PC-3 (cell line): Measurements from ENCODE around the gene RNASET2.

ENCODE experiments used
- EZH2 ChIP-seq: fragments of 300-600 bp; sonication (generic); IDR thresholded peaks from one replicate; pipeline ENCODE4 v1.6.1; 2017; ENCODE audit warnings: antibody characterized with exemption, mild to moderate bottlenecking, low read length; ENCODE audit not compliant: unreplicated experiment
- EZH2phosphoT487 ChIP-seq: fragments of 300-600 bp; sonication (generic); IDR thresholded peaks from 2 replicates; pipeline ENCODE4 v1.6.1; 2018; ENCODE audit warnings: mild to moderate bottlenecking, antibody characterized with exemption, low read length, borderline replicate concordance
- TF ChIP-seq, protein P1 (sequence below): fragments of 300-600 bp; sonication (generic); conservative IDR thresholded peaks from 2 replicates; pipeline ENCODE4 v1.5.1; 2017; ENCODE audit warnings: antibody characterized with exemption, low read depth, mild to moderate bottlenecking, low read length

DNA sequence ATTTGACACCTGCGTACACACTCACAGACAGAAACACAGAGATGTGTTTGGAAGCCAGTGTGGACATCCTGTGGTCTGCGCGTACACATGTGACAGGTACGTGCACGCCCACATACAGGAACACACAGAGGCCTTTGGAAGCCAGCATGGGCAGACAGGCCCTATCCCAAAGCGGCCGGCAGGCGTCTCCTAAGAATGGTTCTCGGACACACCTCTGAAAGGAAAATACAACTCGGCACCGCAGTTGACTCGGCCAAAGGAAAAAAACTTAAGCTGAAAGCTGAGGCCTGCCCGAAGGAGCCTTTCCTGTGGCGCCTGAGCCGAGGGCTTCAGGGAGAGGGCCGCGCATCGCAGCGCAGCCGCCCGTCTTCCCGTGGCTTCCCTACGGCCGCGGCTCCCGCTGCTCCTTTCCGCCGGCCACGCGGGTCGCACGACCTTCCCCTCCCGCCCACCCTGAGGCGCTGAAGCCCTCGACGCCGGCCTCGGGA is 41.5 kb upstream of the RNASET2 start:
- TF ChIP-seq, protein P1, sequence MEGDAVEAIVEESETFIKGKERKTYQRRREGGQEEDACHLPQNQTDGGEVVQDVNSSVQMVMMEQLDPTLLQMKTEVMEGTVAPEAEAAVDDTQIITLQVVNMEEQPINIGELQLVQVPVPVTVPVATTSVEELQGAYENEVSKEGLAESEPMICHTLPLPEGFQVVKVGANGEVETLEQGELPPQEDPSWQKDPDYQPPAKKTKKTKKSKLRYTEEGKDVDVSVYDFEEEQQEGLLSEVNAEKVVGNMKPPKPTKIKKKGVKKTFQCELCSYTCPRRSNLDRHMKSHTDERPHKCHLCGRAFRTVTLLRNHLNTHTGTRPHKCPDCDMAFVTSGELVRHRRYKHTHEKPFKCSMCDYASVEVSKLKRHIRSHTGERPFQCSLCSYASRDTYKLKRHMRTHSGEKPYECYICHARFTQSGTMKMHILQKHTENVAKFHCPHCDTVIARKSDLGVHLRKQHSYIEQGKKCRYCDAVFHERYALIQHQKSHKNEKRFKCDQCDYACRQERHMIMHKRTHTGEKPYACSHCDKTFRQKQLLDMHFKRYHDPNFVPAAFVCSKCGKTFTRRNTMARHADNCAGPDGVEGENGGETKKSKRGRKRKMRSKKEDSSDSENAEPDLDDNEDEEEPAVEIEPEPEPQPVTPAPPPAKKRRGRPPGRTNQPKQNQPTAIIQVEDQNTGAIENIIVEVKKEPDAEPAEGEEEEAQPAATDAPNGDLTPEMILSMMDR: peak; percentile 30
- no peak for TF ChIP-seq EZH2
- TF ChIP-seq EZH2phosphoT487: no peak
